Astrocyte (in vitro differentiated cells and primary cell): ENCODE results near the gene TBC1D14.

Experiments
- CTCF ChIP-seq: IDR thresholded peaks from 2 replicates; pipeline ENCODE4 v1.5.1; 2011; ENCODE audit warnings: low read depth, mild to moderate bottlenecking, inconsistent platforms, low read length, moderate library complexity; ENCODE audit not compliant: insufficient read depth
- EZH2 ChIP-seq: IDR thresholded peaks from 2 replicates; pipeline ENCODE4 v1.6.1; 2012; ENCODE audit warnings: mild to moderate bottlenecking, low read length, inconsistent platforms; ENCODE audit not compliant: insufficient read depth

GRCh38 chr4:6913350-6913905 lies 3.8 kb downstream of the TBC1D14 start:
- no peak for TF ChIP-seq CTCF
- TF ChIP-seq EZH2 = no peak
